Liver (tissue), 9 donors: ENCODE results near the gene RNASEH2A. TPM values are rescaled to one million over a fixed set of nuclear protein-coding genes. Genes with fewer than 3 reads are reported as not detected.

Source experiments
- DNase-seq: peaks from one replicate; pipeline ENCODE4 v3.0.0-alpha.2; 2017; ENCODE audit warnings: low spot score
- H3K27ac ChIP-seq, 2 donors: one replicate each; pipeline ENCODE4 v1.7.0; 2013; ENCODE audit warnings: inconsistent platforms in 2 of 2, low read length in 2 of 2, control low read depth in 1 of 2, low read depth in 1 of 2, mild to moderate bottlenecking in 1 of 2
- H3K27me3 ChIP-seq, 4 donors: one replicate each; pipeline versions ENCODE4 v1.6.1 to v1.7.0; 2013; ENCODE audit warnings: low read length in 3 of 4, inconsistent platforms in 1 of 4, mild to moderate bottlenecking in 1 of 4, moderate library complexity in 1 of 4; ENCODE audit not compliant: control insufficient read depth in 4 of 4, insufficient read depth in 4 of 4
- H3K36me3 ChIP-seq, 4 donors: one replicate each; pipeline versions ENCODE4 v1.6.1 to v1.7.0; 2013; ENCODE audit warnings: low read length in 3 of 4, mild to moderate bottlenecking in 3 of 4, low read depth in 1 of 4, moderate library complexity in 1 of 4; ENCODE audit not compliant: control insufficient read depth in 4 of 4, insufficient read depth in 3 of 4
- H3K4me1 ChIP-seq, 4 donors: one replicate each; pipeline versions ENCODE4 v1.6.1 to v1.7.0; 2013; ENCODE audit warnings: low read length in 3 of 4, mild to moderate bottlenecking in 3 of 4, moderate library complexity in 1 of 4; ENCODE audit not compliant: control insufficient read depth in 4 of 4, insufficient read depth in 4 of 4
- H3K4me3 ChIP-seq, 3 donors: one replicate each; pipeline versions ENCODE4 v1.6.1 to v1.7.0; 2013; ENCODE audit warnings: low read length in 3 of 3, control low read depth in 1 of 3, low read depth in 1 of 3, mild to moderate bottlenecking in 1 of 3
- H3K9ac ChIP-seq, 2 donors: one replicate each; pipeline ENCODE4 v1.7.0; 2013; ENCODE audit warnings: low read length in 2 of 2, mild to moderate bottlenecking in 2 of 2, moderate library complexity in 2 of 2, control low read depth in 1 of 2, low read depth in 1 of 2
- H3K9me3 ChIP-seq, 4 donors: one replicate each; pipeline versions ENCODE4 v1.6.1 to v1.7.0; 2013; ENCODE audit warnings: low read length in 3 of 4; ENCODE audit not compliant: control insufficient read depth in 4 of 4
- ATF3 ChIP-seq: IDR thresholded peaks from 2 replicates; pipeline ENCODE4 v1.6.1; 2016; ENCODE audit warnings: antibody characterized with exemption
- CTCF ChIP-seq: fragments of 150-350 bp; IDR thresholded peaks from 2 replicates; pipeline ENCODE4 v1.5.1; 2017; ENCODE audit warnings: improper control_type of control experiment, low read depth, low read length; ENCODE audit not compliant: missing input control
- EGR1 ChIP-seq, 2 donors: IDR thresholded peaks; 2 replicates each; pipeline ENCODE4 v1.6.1; 2016 to 2018; ENCODE audit warnings: antibody characterized with exemption in 2 of 2, low read depth in 2 of 2
- FOXA1 ChIP-seq: IDR thresholded peaks from 2 replicates; pipeline ENCODE4 v1.6.1; 2016; ENCODE audit warnings: antibody characterized with exemption
- FOXA2 ChIP-seq: IDR thresholded peaks from 2 replicates; pipeline ENCODE4 v1.6.1; 2016; ENCODE audit warnings: antibody characterized with exemption
- GABPA ChIP-seq, 2 donors: IDR thresholded peaks in 1 of 2; conservative IDR thresholded peaks in 1 of 2; 2 replicates each; pipeline ENCODE4 v1.6.1; 2016; ENCODE audit warnings: antibody characterized with exemption in 2 of 2, mild to moderate bottlenecking in 1 of 2, moderate library complexity in 1 of 2
- HNF4A ChIP-seq, 2 donors: conservative IDR thresholded peaks; 2 replicates each; pipeline ENCODE4 v1.6.1; 2016; ENCODE audit warnings: antibody characterized with exemption in 2 of 2, mild to moderate bottlenecking in 2 of 2
- HNF4G ChIP-seq: IDR thresholded peaks from 2 replicates; pipeline ENCODE4 v1.6.1; 2016; ENCODE audit warnings: antibody characterized with exemption
- JUND ChIP-seq, 2 donors: IDR thresholded peaks; 2 replicates each; pipeline ENCODE4 v1.6.1; 2016; ENCODE audit warnings: antibody characterized with exemption in 2 of 2
- MAX ChIP-seq: IDR thresholded peaks from 2 replicates; pipeline ENCODE4 v1.6.1; 2016; ENCODE audit warnings: antibody characterized with exemption
- NR2F2 ChIP-seq: IDR thresholded peaks from 2 replicates; pipeline ENCODE4 v1.6.1; 2016; ENCODE audit warnings: antibody characterized with exemption
- RAD21 ChIP-seq, 2 donors: IDR thresholded peaks; 2 replicates each; pipeline ENCODE4 v1.6.1; 2016; ENCODE audit warnings: antibody characterized with exemption in 2 of 2, mild to moderate bottlenecking in 2 of 2
- REST ChIP-seq: IDR thresholded peaks from 2 replicates; pipeline ENCODE4 v1.6.1; 2016; ENCODE audit warnings: antibody characterized with exemption, mild to moderate bottlenecking
- RXRA ChIP-seq, 2 donors: IDR thresholded peaks; 2 replicates each; pipeline ENCODE4 v1.6.1; 2017 to 2018; ENCODE audit warnings: antibody characterized with exemption in 2 of 2, mild to moderate bottlenecking in 1 of 2
- SP1 ChIP-seq: IDR thresholded peaks from 2 replicates; pipeline ENCODE4 v1.6.1; 2018; ENCODE audit warnings: antibody characterized with exemption, mild to moderate bottlenecking
- TAF1 ChIP-seq: conservative IDR thresholded peaks from 2 replicates; pipeline ENCODE4 v1.6.1; 2016; ENCODE audit warnings: antibody characterized with exemption, mild to moderate bottlenecking
- YY1 ChIP-seq: IDR thresholded peaks from 2 replicates; pipeline ENCODE4 v1.6.1; 2016; ENCODE audit warnings: antibody characterized with exemption, mild to moderate bottlenecking
- ZBTB33 ChIP-seq: IDR thresholded peaks from 2 replicates; pipeline ENCODE4 v1.6.1; 2016; ENCODE audit warnings: antibody characterized with exemption
- WGBS: extraction: QIAGEN DNeasy Blood & Tissue Kit; methylation state at CpG from one replicate; pipeline ENCODE4 v1.1.7; 2013; 5-methylcytosine and 5-hydroxymethylcytosine counted together
- polyA plus RNA-seq, 2 donors: library from polyadenylated mRNA; stranded (reverse) in 1 of 2; unstranded in 1 of 2; fragments of 200-250 nt in 1 of 2; fragments of >200 nt in 1 of 2; fragmentation: Nextera tagmentation in 1 of 2; extraction: Ambion mirVana in 1 of 2; gene quantifications; one replicate each; pipeline versions ENCODE4 v1.2.1 to v1.2.3, GENCODE V29; 2013 to 2015
- total RNA-seq, 2 donors: library from RNA; depleted of rRNA; stranded (reverse); fragments of >200 nt; gene quantifications; one replicate each; pipeline ENCODE4 v1.2.3, GENCODE V29; 2014
- donor health status: healthy.
- donor health status: healthy.
- donor health status: healthy.
- donor health status: healthy.
- donor health status: healthy.

The RNASEH2A gene
- total and polyA plus RNA-seq, 4 donors: 1.8 to 17.5 (median 3.5) TPM

- Histone ChIP-seq H3K36me3 (peaks cover 9 to 34% (median 14%) of the 10 kb centered on the region in 4 donors), H3K9ac (no peak overlapping the region), H3K27me3 (no peaks in the 10 kb centered on the region), H3K9me3 (no peaks in the 10 kb centered on the region), H3K4me3 (no peak overlapping the region), H3K4me1 (peaks cover 0 to 14% (median under 1%) of the 10 kb centered on the region in 4 donors), H3K27ac (no peak overlapping the region)
- DNase-seq: no peak
- 97% methylated on average over 15 of the region's 15 CpGs for WGBS
- TF ChIP-seq CTCF (no peak), RXRA (IDR thresholded peaks at IDR 0.05) (no peak), FOXA1 (no peak), YY1 (no peak), TAF1 (no peak), ZBTB33 (no peak), HNF4G (no peak), GABPA (IDR thresholded peaks at IDR 0.05 in 1 of 2, conservative IDR thresholded peaks at IDR 0.05 in 1 of 2) (no peak), RAD21 (IDR thresholded peaks at IDR 0.05) (no peak), JUND (IDR thresholded peaks at IDR 0.05) (no peak), EGR1 (IDR thresholded peaks at IDR 0.05; ENCODE audit: low read depth in 2 of 2) (no peak), REST (no peak), HNF4A (conservative IDR thresholded peaks at IDR 0.05) (no peak), NR2F2 (no peak), MAX (no peak), ATF3 (no peak), SP1 (no peak), FOXA2 (no peak)
Observed at GRCh38 chr19:12767666-12768065, 38.7 kb upstream of the RNASEH2A start.
